Spleen (tissue), 7 donors: ENCODE measurements around the gene LDB2.

Experiments used
- POLR2A ChIP-seq, 3 donors: fragments of 450-650 bp; IDR thresholded peaks; one replicate each; pipeline ENCODE4 v1.5.1; 2017; ENCODE audit warnings: antibody characterized with exemption in 3 of 3, mild to moderate bottlenecking in 1 of 3
- POLR2AphosphoS5 ChIP-seq, 3 donors: sonication (generic); formaldehyde crosslinking; IDR thresholded peaks; one replicate each; pipeline ENCODE4 v1.5.1; 2017; ENCODE audit warnings: antibody characterized with exemption in 3 of 3
- TF ChIP-seq, protein P1 (sequence below), 11 experiments: fragments of 200-600 bp in 7 of 11; fragments of 450-650 bp in 4 of 11; sonication (generic) in 4 of 11; IDR thresholded peaks in 8 of 11; conservative IDR thresholded peaks in 3 of 11; 1 replicate in 7 of 11; 2 replicates in 4 of 11; pipeline versions ENCODE4 v1.4.0 to v1.8.0; 2016 to 2021; ENCODE audit warnings: antibody characterized with exemption in 11 of 11, inconsistent platforms in 4 of 11, mild to moderate bottlenecking in 1 of 11
- donor health status: DM: no; HTN: no; CAD: no; lungs with moderate emphysema.
- donor health status: DM: no; HTN: no; CAD: no.
- donor health status: DM: no; HTN: no; CAD: no.

DNA sequence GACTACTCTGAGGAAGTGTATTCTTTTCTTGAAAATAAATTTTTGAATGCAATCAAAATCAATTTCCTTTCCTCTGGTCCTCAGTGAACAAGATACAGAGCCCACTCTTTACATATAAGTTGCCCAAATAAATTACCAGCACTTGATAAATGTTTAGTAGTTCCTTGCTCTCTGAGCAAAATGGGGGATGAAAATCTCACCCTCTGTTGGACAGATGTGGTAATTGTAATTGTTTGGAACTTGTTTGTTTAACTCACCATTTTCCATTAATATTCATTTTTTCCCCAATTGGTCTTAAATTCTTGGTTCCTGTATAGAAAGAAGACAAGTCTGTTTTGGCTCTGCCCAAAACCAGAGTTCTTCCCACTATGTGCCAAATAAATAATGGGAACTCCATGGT is 146.3 kb downstream of the LDB2 start:
- no peak for TF ChIP-seq POLR2AphosphoS5 (IDR thresholded peaks at IDR 0.05)
- TF ChIP-seq, protein P1, sequence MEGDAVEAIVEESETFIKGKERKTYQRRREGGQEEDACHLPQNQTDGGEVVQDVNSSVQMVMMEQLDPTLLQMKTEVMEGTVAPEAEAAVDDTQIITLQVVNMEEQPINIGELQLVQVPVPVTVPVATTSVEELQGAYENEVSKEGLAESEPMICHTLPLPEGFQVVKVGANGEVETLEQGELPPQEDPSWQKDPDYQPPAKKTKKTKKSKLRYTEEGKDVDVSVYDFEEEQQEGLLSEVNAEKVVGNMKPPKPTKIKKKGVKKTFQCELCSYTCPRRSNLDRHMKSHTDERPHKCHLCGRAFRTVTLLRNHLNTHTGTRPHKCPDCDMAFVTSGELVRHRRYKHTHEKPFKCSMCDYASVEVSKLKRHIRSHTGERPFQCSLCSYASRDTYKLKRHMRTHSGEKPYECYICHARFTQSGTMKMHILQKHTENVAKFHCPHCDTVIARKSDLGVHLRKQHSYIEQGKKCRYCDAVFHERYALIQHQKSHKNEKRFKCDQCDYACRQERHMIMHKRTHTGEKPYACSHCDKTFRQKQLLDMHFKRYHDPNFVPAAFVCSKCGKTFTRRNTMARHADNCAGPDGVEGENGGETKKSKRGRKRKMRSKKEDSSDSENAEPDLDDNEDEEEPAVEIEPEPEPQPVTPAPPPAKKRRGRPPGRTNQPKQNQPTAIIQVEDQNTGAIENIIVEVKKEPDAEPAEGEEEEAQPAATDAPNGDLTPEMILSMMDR (IDR thresholded peaks at IDR 0.05 in 8 of 11, conservative IDR thresholded peaks at IDR 0.05 in 3 of 11): no peak
- TF ChIP-seq POLR2A (IDR thresholded peaks at IDR 0.05): no peak
